Ovary (tissue), 9 donors: Measurements from ENCODE around the gene RPS5. TPM values are rescaled to one million over a fixed set of nuclear protein-coding genes. Genes with fewer than 3 reads are reported as not detected.

Source experiments
- DNase-seq, 5 donors: peaks; one replicate each; pipeline ENCODE4 v3.0.0-alpha.2; 2019 to 2020
- H3K27ac ChIP-seq, 2 donors: fragments of 200-600 bp; one replicate each; pipeline versions ENCODE4 v1.5.1 to v1.8.0; 2019 to 2022
- H3K27me3 ChIP-seq: fragments of 200-600 bp; one replicate; pipeline ENCODE4 v1.8.0; 2022
- H3K36me3 ChIP-seq: fragments of 200-600 bp; sonication (generic); one replicate; pipeline ENCODE4 v1.5.1; 2019
- H3K4me1 ChIP-seq: one replicate; pipeline ENCODE4 v1.8.1; 2013; ENCODE audit warnings: mild to moderate bottlenecking, moderate library complexity; ENCODE audit not compliant: insufficient read depth
- H3K4me3 ChIP-seq: fragments of 200-600 bp; sonication (generic); one replicate; pipeline ENCODE4 v1.5.1; 2017
- H3K9me3 ChIP-seq, 2 donors: fragments of 200-600 bp in 1 of 2; sonication (generic) in 1 of 2; one replicate each; pipeline versions ENCODE4 v1.5.1 to v1.8.1; 2013 to 2019; ENCODE audit warnings: mild to moderate bottlenecking in 1 of 2, moderate library complexity in 1 of 2
- EP300 ChIP-seq: sonication (generic); formaldehyde crosslinking; IDR thresholded peaks from one replicate; pipeline ENCODE4 v1.6.1; 2017; ENCODE audit warnings: antibody characterized with exemption
- POLR2A ChIP-seq: fragments of 450-650 bp; IDR thresholded peaks from one replicate; pipeline ENCODE4 v1.6.1; 2017; ENCODE audit warnings: antibody characterized with exemption, mild to moderate bottlenecking, moderate library complexity
- WGBS, 3 donors: extraction: QIAGEN DNeasy Blood & Tissue Kit in 1 of 3; methylation state at CpG; one replicate each; pipeline versions ENCODE4 v1.1.5 to v1.1.7; 2013 to 2017; 5-methylcytosine and 5-hydroxymethylcytosine counted together
- intact Hi-C, 4 donors: fragments of 100-400 bp; cut with DNase I; formaldehyde crosslinking; loops; one replicate each; pipeline versions ENCODE4 v1.11.0 to v1.15.1; 2022 to 2023
- polyA plus RNA-seq, 2 donors: library from polyadenylated mRNA; stranded (reverse); fragments of 200-250 nt in 1 of 2; fragments of 350-450 nt in 1 of 2; fragmentation: Illumina TruSeq in 1 of 2; extraction: RNeasy Lipid Tissue Mini Kit (QIAGEN cat#74804) in 1 of 2; gene quantifications; one replicate each; pipeline ENCODE4 v1.2.3, GENCODE V29; 2013 to 2014
- total RNA-seq, 7 donors: library from RNA; depleted of rRNA in 2 of 7; stranded (reverse); fragments of >200 nt in 2 of 7; fragmentation: NEBNext Ultra II Directional in 3 of 7; extraction: Animal tissue kit (Norgen Biotek cat#: 25700) in 3 of 7; gene quantifications; one replicate each; pipeline versions ENCODE4 v1.1.0 to v1.2.4, GENCODE V29; 2016 to 2023
- TF ChIP-seq, protein P1 (sequence below), 3 donors: fragments of 450-650 bp in 2 of 3; fragments of 200-600 bp in 1 of 3; IDR thresholded peaks; one replicate each; pipeline versions ENCODE4 v1.5.1 to v1.8.0; 2016 to 2022; ENCODE audit warnings: antibody characterized with exemption in 3 of 3, mild to moderate bottlenecking in 1 of 3
- donor health status: DM: no; HTN: no; CAD: no; lungs with moderate emphysema.
- donor health status: DM: no; HTN: no; CAD: no.
- donor health status: Bipolar disorder and iron deficiency.
- donor health status: DM: yes; HTN: yes; CAD: no.
- donor health status: DM: no; HTN: no; CAD: no.
- donor health status: DM: yes; HTN: yes; CAD: no.

Gene RPS5
- total and polyA plus RNA-seq, 9 donors, result 715 to 5,180 (median 2,346) TPM

DNA sequence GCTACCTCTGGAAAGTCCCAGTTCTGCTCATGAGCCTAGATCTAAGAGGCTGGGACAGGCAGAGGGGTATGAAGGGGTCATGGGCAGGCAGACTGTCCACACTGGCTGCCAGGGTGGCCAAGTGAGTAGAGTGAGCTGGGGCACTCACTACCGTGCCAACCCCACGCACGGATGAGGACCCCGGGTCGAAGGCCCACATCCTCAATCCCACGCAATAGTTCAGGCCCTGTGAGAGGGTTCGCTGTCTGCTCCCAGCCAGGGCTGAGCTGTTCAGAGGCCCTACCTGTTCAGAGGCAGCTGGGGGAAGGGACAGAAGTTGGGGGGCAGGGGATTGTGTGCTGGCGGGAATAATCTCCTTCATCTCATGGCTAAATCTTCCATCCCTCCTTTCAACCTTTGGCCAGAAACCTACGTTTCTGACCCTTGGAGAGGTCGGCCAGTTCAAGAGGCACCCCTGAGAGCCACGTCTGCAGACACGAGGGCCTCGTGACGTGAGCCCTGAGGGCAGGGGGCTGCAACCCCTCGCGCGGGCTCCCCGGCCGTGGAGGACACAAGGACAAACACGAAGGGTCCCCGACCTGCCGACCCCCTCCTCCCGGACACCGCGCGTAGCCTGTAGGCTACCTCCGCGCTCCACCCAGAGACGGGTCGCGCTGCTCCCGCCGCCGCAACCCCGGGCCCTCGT lies 1.0 kb upstream of the RPS5 start:
- peak overlapping the region; percentile 82 for H3K4me3 ChIP-seq
- H3K36me3 ChIP-seq, result no peaks in the 10 kb centered on the region
- DNase-seq, result peak in 2 of 5 donors; percentile 43 to 49
- intact Hi-C loops, result no loop called here
- no peak for TF ChIP-seq EP300
- TF ChIP-seq, protein P1, sequence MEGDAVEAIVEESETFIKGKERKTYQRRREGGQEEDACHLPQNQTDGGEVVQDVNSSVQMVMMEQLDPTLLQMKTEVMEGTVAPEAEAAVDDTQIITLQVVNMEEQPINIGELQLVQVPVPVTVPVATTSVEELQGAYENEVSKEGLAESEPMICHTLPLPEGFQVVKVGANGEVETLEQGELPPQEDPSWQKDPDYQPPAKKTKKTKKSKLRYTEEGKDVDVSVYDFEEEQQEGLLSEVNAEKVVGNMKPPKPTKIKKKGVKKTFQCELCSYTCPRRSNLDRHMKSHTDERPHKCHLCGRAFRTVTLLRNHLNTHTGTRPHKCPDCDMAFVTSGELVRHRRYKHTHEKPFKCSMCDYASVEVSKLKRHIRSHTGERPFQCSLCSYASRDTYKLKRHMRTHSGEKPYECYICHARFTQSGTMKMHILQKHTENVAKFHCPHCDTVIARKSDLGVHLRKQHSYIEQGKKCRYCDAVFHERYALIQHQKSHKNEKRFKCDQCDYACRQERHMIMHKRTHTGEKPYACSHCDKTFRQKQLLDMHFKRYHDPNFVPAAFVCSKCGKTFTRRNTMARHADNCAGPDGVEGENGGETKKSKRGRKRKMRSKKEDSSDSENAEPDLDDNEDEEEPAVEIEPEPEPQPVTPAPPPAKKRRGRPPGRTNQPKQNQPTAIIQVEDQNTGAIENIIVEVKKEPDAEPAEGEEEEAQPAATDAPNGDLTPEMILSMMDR (IDR thresholded peaks at IDR 0.05), result no peak
- TF ChIP-seq POLR2A, result no peak
- peaks cover 23% of the 10 kb centered on the region for H3K4me1 ChIP-seq
- H3K27me3 ChIP-seq, result no peaks in the 10 kb centered on the region
- peak overlapping the region; percentile 84 to 92 for H3K27ac ChIP-seq
- no peaks in the 10 kb centered on the region for H3K9me3 ChIP-seq
- WGBS, 3 donors, result 2 to 7% (median 2%) methylated on average over 29 to 36 of the region's 36 CpGs

DNA sequence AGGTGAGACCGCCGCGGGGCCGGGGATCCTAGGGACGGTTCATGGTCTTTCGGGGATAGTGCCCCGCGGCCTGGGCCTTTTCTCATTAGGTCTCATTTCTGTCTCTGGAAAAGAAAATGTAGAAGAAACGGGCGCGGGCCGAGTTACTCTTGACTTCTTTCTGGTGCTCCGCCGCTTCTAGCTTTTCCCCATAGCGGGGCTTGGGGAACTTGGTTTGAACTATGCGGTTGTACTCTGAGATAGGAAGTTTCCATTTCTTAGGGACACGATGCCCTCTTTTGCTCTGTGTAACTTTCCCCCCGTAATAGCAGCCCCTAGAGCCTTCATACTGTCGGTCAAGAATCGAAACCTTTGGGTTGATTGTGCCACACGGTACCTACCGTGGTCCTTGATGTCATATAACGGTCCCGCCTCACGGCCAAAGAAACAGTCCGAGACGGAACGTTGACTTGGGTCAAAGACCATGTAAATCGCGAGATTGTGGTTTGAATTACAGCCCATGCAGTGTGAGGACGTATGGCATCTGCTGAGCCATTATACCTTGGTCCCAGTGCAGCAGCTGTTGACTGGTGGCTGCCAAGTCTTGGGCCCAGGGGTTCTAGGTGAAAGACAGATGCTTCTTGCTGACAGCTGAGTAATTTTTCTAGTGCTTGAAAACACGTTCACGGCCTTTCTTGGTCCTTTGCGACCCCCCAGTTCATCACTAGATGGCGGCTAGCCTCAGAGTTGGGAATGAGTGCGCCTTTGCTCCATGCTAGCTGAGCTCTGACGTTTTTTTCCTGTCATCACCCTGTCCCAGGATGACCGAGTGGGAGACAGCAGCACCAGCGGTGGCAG lies 487 bp downstream of the RPS5 start:
- TF ChIP-seq POLR2A (no peak), EP300 (no peak)
- TF ChIP-seq, protein P1 (IDR thresholded peaks at IDR 0.05), result no peak
- H3K27me3 ChIP-seq, result no peaks in the 10 kb centered on the region
- no peak for DNase-seq
- peak overlapping the region; percentile 82 for H3K4me3 ChIP-seq
- intact Hi-C loops, result no loop called here
- H3K27ac ChIP-seq, result peak overlapping the region in 1 of 2 donors; percentile 92
- 7 to 8% (median 8%) methylated on average over 39 of the region's 39 CpGs for WGBS, 3 donors
- peaks cover 20% of the 10 kb centered on the region for H3K4me1 ChIP-seq
- no peaks in the 10 kb centered on the region for H3K36me3 ChIP-seq
- no peaks in the 10 kb centered on the region for H3K9me3 ChIP-seq

DNA sequence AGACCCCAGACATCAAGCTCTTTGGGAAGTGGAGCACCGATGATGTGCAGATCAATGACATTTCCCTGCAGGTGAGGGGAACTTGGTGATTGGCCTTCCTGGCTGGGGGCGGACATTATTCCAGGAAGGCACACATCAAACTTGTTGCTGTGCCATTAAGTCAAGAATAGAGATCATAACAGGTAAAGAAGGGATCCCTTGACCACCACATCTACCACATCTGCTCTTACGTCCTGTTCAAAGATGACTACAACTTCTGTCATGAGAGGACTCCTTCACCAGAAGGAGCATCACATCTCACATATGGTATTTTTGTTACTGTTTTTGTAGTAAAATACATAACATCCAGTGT lies 1.1 kb downstream of the RPS5 start:
- H3K27me3 ChIP-seq, result no peaks in the 10 kb centered on the region
- H3K36me3 ChIP-seq, result no peaks in the 10 kb centered on the region
- H3K9me3 ChIP-seq, result no peaks in the 10 kb centered on the region
- intact Hi-C loops, result no loop called here
- no peak for DNase-seq
- 77 to 81% (median 80%) methylated on average over 3 of the region's 3 CpGs for WGBS, 3 donors
- TF ChIP-seq POLR2A, result no peak
- TF ChIP-seq EP300, result no peak
- TF ChIP-seq, protein P1 (IDR thresholded peaks at IDR 0.05), result no peak
- peak overlapping the region; percentile 82 for H3K4me3 ChIP-seq
- no peak overlapping the region for H3K27ac ChIP-seq
- peaks cover 20% of the 10 kb centered on the region for H3K4me1 ChIP-seq

DNA sequence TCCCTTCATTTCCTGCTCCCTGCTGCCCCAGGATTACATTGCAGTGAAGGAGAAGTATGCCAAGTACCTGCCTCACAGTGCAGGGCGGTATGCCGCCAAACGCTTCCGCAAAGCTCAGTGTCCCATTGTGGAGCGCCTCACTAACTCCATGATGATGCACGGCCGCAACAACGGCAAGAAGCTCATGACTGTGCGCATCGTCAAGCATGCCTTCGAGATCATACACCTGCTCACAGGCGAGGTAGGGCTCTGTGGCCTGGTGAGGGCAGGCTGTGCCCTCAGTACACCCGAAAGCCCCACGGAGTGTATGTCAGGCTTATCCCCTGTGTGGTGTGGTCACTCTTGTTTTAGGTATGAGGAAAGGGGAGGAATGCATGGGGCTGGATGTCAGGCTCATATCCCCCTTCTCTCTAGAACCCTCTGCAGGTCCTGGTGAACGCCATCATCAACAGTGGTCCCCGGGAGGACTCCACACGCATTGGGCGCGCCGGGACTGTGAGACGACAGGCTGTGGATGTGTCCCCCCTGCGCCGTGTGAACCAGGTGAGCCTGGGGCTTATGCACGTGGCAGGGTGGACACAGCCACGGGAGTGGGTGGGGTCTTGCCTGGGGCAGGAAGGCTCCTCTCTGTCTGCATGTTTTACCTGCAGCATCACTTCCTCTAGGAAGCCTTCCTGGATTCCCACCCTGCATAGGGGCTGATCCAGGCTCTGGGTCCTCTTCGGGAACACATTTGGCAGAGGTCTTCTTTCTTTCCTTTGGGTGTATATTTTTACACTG lies 6.1 kb downstream of the RPS5 start:
- H3K4me1 ChIP-seq, result peaks cover 8% of the 10 kb centered on the region
- H3K4me3 ChIP-seq, result no peak overlapping the region
- no peak overlapping the region for H3K27ac ChIP-seq
- WGBS, 3 donors, result 87 to 89% (median 88%) methylated on average over 26 of the region's 26 CpGs
- no peaks in the 10 kb centered on the region for H3K36me3 ChIP-seq
- H3K9me3 ChIP-seq, result no peaks in the 10 kb centered on the region
- no peak for DNase-seq
- intact Hi-C loops, result no loop called here
- H3K27me3 ChIP-seq, result peaks cover 5% of the 10 kb centered on the region
- TF ChIP-seq POLR2A, result no peak
- TF ChIP-seq, protein P1 (IDR thresholded peaks at IDR 0.05), result no peak
- TF ChIP-seq EP300, result no peak
